DND-41 (cell line): ENCODE data around the gene SLC25A13.

ENCODE experiments used
- ATAC-seq: fragments of 200-7000 bp; cut with Tn5 transposase; 3 replicates; pipeline ENCODE4 v1.9.1; 2021; ENCODE audit warnings: low read depth; ENCODE audit not compliant: insufficient read depth
- DNase-seq: peaks from one replicate; pipeline ENCODE4 v3.0.0-alpha.2; 2020
- H2AFZ ChIP-seq: 2 replicates; pipeline ENCODE4 v1.6.0; 2012; ENCODE audit warnings: low read depth, low read length
- H3K27ac ChIP-seq: 2 replicates; pipeline ENCODE4 v1.5.1; 2012; ENCODE audit warnings: low read length, inconsistent platforms
- H3K27me3 ChIP-seq: fragments of 200-600 bp; sonication (generic); 2 replicates; pipeline ENCODE4 v1.6.0; 2012; ENCODE audit warnings: low read length, mild to moderate bottlenecking, inconsistent platforms; ENCODE audit not compliant: insufficient read depth, poor library complexity
- H3K36me3 ChIP-seq: 2 replicates; pipeline ENCODE4 v1.5.1; 2012; ENCODE audit warnings: low read length, inconsistent platforms; ENCODE audit not compliant: insufficient read depth
- H3K4me1 ChIP-seq: 2 replicates; pipeline ENCODE4 v1.5.1; 2012; ENCODE audit warnings: mild to moderate bottlenecking, low read length; ENCODE audit not compliant: insufficient read depth
- H3K4me2 ChIP-seq: 2 replicates; pipeline ENCODE4 v1.6.0; 2012; ENCODE audit warnings: mild to moderate bottlenecking, moderate library complexity, low read length, inconsistent platforms; ENCODE audit not compliant: insufficient read depth
- H3K4me3 ChIP-seq, 2 experiments: fragments of 200-600 bp in 1 of 2; shearing (Covaris generic) in 1 of 2; 2 replicates each; pipeline ENCODE4 v1.5.1; 2012 to 2016; ENCODE audit warnings: inconsistent platforms in 2 of 2, low read length in 2 of 2, mild to moderate bottlenecking in 2 of 2, low read depth in 1 of 2, moderate library complexity in 1 of 2
- H3K79me2 ChIP-seq: 2 replicates; pipeline ENCODE4 v1.6.0; 2012; ENCODE audit warnings: low read length, inconsistent platforms; ENCODE audit not compliant: insufficient read depth
- H3K9ac ChIP-seq: 2 replicates; pipeline ENCODE4 v1.6.0; 2012; ENCODE audit warnings: low read depth, mild to moderate bottlenecking, inconsistent platforms, low read length, moderate library complexity
- H3K9me3 ChIP-seq: 2 replicates; pipeline ENCODE4 v1.5.1; 2012; ENCODE audit warnings: low read length, moderate library complexity, mild to moderate bottlenecking, inconsistent platforms; ENCODE audit not compliant: insufficient read depth, severe bottlenecking
- H4K20me1 ChIP-seq: 2 replicates; pipeline ENCODE4 v1.6.0; 2012; ENCODE audit warnings: low read length; ENCODE audit not compliant: insufficient read depth
- EZH2 ChIP-seq: IDR thresholded peaks from 3 replicates; pipeline ENCODE4 v1.6.1; 2012; ENCODE audit warnings: borderline replicate concordance, low read depth, mild to moderate bottlenecking, moderate library complexity, low read length, inconsistent platforms; ENCODE audit not compliant: severe bottlenecking
- TF ChIP-seq, protein P1 (sequence below): IDR thresholded peaks from 2 replicates; pipeline ENCODE4 v1.5.1; 2012; ENCODE audit warnings: borderline replicate concordance, low read length, moderate library complexity, mild to moderate bottlenecking; ENCODE audit not compliant: poor library complexity, severe bottlenecking; ENCODE audit errors: extremely low read depth

SLC25A13 gene

GRCh38 chr7:96284835-96285234, 37.1 kb downstream of the SLC25A13 start:
- peaks cover 14% of the 10 kb centered on the region for H3K4me1 ChIP-seq
- no peak overlapping the region for H3K27ac ChIP-seq
- no peaks in the 10 kb centered on the region for H4K20me1 ChIP-seq
- no peak overlapping the region for H3K4me3 ChIP-seq
- H3K79me2 ChIP-seq = no peaks in the 10 kb centered on the region
- H3K4me2 ChIP-seq = no peak overlapping the region
- H3K27me3 ChIP-seq = no peaks in the 10 kb centered on the region
- H3K9ac ChIP-seq = no peak overlapping the region
- no peak for ATAC-seq
- no peaks in the 10 kb centered on the region for H3K9me3 ChIP-seq
- no peak for DNase-seq
- no peaks in the 10 kb centered on the region for H3K36me3 ChIP-seq
- H2AFZ ChIP-seq = no peak overlapping the region
- TF ChIP-seq EZH2 = no peak
- TF ChIP-seq, protein P1, sequence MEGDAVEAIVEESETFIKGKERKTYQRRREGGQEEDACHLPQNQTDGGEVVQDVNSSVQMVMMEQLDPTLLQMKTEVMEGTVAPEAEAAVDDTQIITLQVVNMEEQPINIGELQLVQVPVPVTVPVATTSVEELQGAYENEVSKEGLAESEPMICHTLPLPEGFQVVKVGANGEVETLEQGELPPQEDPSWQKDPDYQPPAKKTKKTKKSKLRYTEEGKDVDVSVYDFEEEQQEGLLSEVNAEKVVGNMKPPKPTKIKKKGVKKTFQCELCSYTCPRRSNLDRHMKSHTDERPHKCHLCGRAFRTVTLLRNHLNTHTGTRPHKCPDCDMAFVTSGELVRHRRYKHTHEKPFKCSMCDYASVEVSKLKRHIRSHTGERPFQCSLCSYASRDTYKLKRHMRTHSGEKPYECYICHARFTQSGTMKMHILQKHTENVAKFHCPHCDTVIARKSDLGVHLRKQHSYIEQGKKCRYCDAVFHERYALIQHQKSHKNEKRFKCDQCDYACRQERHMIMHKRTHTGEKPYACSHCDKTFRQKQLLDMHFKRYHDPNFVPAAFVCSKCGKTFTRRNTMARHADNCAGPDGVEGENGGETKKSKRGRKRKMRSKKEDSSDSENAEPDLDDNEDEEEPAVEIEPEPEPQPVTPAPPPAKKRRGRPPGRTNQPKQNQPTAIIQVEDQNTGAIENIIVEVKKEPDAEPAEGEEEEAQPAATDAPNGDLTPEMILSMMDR = no peak

- H2AFZ ChIP-seq = no peak overlapping the region
- no peaks in the 10 kb centered on the region for H4K20me1 ChIP-seq
- no peak overlapping the region for H3K4me3 ChIP-seq
- H3K4me2 ChIP-seq = no peak overlapping the region
- H3K9me3 ChIP-seq = no peaks in the 10 kb centered on the region
- H3K79me2 ChIP-seq = no peaks in the 10 kb centered on the region
- TF ChIP-seq, protein P1 = no peak
- TF ChIP-seq EZH2 = no peak
- peaks cover 14% of the 10 kb centered on the region for H3K4me1 ChIP-seq
- DNase-seq (no peak), ATAC-seq (no peak)
- H3K27me3 ChIP-seq = no peaks in the 10 kb centered on the region
- no peak overlapping the region for H3K27ac ChIP-seq
- H3K9ac ChIP-seq = no peak overlapping the region
- no peaks in the 10 kb centered on the region for H3K36me3 ChIP-seq
Measured at GRCh38 chr7:96284240-96284639, 37.7 kb downstream of the SLC25A13 start.

GRCh38 chr7:96282835-96283234, 39.1 kb downstream of the SLC25A13 start:
- no peaks in the 10 kb centered on the region for H3K27me3 ChIP-seq
- ATAC-seq (no peak), DNase-seq (no peak)
- H3K4me2 ChIP-seq = no peak overlapping the region
- H3K9me3 ChIP-seq = no peaks in the 10 kb centered on the region
- H2AFZ ChIP-seq = no peak overlapping the region
- no peak overlapping the region for H3K9ac ChIP-seq
- TF ChIP-seq EZH2 = no peak
- TF ChIP-seq, protein P1 = no peak
- no peak overlapping the region for H3K4me3 ChIP-seq
- no peak overlapping the region for H3K27ac ChIP-seq
- no peaks in the 10 kb centered on the region for H3K79me2 ChIP-seq
- H3K4me1 ChIP-seq = peaks cover 14% of the 10 kb centered on the region
- no peaks in the 10 kb centered on the region for H3K36me3 ChIP-seq
- H4K20me1 ChIP-seq = no peaks in the 10 kb centered on the region

DNA sequence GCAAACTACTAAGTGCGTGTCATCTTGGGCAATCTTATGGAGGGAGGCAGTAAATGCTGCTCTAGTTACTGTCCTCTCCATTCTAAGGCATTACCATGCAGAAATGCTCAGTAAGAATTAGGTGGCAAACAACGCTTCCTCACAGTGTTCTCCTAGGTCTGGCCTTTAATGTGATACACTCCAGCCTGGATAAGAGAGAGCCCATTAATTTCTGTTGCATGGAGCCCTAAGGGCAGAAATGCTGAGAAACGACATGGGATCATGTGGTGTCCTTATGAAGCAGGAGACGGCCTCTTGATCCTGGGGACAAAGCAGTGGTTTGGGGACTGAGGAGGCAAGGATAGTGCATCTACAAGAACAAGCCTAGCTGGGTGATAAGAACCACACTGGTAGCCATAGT, 44.0 kb downstream of the SLC25A13 start:
- no peak overlapping the region for H2AFZ ChIP-seq
- no peak overlapping the region for H3K9ac ChIP-seq
- no peaks in the 10 kb centered on the region for H4K20me1 ChIP-seq
- H3K27ac ChIP-seq = no peak overlapping the region
- no peak overlapping the region for H3K4me2 ChIP-seq
- no peaks in the 10 kb centered on the region for H3K79me2 ChIP-seq
- no peak overlapping the region for H3K4me3 ChIP-seq
- TF ChIP-seq, protein P1 = no peak
- no peak for TF ChIP-seq EZH2
- no peak for ATAC-seq
- H3K27me3 ChIP-seq = no peaks in the 10 kb centered on the region
- H3K9me3 ChIP-seq = no peaks in the 10 kb centered on the region
- H3K4me1 ChIP-seq = no peaks in the 10 kb centered on the region
- H3K36me3 ChIP-seq = no peaks in the 10 kb centered on the region
- no peak for DNase-seq
